ENCODE measurements around the gene CLK2.

The CLK2 gene

GRCh38 chr1:155273343-155274245, at the start of gene CLK2:
Gene CLK2 (minus strand): TSS chr1:155273504. CDS start chr1:155270977, 2,527 bp downstream.
- DNase-seq: peak; percentile 99

DNA sequence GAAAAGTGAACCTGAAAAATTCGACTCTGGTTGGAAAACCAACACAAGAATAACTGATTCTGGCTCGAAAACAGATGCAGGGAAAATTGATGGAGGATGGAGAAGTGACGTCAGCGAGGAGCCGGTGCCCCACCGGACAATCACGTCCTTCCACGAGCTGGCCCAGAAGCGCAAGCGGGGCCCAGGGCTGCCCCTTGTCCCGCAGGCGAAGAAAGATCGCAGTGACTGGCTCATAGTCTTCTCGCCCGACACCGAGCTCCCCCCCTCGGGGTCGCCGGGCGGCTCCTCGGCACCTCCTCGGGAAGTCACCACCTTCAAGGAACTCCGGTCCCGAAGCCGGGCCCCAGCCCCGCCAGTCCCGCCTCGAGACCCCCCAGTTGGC, 49.3 kb upstream of the CLK2 start:
- peak; percentile 59 for DNase-seq

DNA sequence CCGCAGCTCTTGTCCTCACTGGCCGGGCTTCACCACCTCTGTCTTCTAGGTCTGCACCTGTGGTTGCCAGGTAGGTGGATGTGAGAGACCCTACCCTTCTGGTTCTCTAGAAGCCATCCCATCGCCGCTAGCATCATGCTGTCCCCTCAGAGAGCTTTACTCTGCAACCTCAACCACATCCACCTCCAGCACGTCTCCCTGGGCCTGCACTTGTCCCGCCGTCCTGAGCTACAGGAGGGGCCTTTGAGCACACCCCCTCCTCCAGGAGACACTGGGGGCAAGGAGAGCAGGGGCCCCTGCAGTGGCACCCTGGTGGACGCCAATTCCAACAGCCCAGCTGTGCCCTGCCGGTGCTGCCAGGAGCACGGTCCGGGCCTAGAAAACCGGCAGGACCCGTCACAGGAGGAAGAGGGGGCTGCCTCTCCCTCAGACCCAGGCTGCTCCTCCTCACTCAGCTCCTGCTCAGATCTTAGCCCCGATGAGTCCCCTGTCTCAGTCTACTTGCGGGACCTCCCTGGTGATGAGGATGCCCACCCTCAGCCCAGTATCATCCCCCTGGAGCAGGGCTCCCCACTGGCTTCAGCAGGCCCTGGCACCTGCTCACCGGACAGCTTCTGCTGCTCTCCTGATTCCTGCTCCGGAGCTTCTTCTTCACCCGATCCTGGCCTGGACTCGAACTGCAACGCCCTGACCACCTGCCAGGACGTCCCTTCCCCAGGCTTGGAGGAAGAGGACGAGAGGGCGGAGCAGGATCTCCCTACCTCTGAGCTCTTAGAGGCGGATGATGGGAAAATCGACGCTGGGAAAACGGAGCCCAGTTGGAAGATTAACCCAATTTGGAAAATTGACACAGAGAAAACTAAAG, 48.6 kb upstream of the CLK2 start:
- DNase-seq: peak; percentile 67

DNA sequence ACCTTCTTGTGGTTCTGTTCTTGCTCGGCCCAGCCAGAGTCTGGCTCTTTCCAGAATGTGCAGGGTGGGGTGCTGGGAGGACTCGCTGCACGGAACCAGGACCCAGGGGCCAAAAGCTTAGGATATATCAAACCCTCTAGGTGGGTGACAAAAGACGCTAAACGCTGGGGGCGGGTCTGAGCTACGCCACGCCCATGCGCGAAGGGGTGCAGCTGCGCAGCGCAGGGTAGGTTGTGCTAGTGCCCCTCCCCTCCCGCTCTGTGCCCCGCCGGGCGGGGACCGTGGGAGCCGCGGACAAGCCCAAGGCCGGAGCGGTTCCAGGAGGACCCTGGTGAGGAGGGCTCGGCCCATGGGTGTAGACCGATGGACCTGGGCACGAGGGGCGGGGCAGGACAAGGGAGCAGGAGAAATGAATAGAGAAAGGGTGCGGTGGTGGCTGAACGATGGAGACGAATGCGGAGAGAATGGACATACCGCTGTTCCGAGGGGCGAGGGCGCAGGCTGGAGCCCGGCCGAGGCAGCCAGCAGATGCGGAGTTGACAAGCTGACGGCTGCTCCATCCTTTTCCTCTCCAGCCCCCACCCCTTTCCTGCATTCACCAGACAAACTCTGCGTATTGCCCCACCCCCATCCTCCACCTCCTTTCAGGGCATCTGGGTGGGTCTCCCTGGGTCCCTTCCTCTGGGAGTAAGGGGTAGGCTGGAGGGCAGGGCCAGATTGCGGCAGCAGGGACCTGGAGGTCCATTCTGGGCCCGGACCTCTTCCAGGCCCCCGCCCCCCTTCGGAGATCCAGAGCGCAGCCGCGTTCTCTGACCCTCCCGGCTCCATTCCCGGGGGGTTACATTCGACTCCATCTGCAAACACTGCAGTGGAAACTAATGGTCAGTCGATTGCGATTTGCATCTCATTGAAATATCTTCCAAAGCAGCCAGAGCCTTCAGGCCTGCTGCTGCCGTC, 47.6 kb upstream of the CLK2 start, which contains the start of gene RUSC1:
RUSC1 (plus strand) TSS at position 234 of the 957 bp plus-strand sequence. CDS start 880 bp downstream, outside the sequence.
- no peak for DNase-seq

GRCh38 chr1:155320252-155320651, 46.9 kb upstream of the CLK2 start:
- no peak for DNase-seq

GRCh38 chr1:155319536-155319935, 46.2 kb upstream of the CLK2 start:
- no peak for DNase-seq

GRCh38 chr1:155318082-155318481, 44.8 kb upstream of the CLK2 start:
- DNase-seq: no peak

DNA sequence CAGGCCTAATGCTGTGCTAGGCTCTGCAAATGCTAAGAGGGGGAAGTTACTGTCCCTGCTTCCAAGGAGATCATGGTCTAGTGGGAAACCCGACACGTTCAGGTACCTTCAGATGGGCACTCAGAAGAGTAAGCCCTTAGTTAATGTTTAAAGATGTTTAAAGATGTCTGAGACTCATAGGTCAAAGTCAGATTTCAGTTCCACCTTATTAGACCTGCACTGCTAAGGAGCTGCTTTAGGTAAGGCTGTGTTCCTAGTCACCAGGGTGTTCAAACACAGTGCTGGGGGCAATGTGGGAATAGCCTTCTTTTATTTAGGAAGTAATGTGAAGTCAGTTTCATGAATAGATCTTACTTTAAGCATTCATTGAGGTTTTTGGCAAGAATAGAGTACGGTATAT, 43.6 kb upstream of the CLK2 start:
- no peak for DNase-seq

DNA sequence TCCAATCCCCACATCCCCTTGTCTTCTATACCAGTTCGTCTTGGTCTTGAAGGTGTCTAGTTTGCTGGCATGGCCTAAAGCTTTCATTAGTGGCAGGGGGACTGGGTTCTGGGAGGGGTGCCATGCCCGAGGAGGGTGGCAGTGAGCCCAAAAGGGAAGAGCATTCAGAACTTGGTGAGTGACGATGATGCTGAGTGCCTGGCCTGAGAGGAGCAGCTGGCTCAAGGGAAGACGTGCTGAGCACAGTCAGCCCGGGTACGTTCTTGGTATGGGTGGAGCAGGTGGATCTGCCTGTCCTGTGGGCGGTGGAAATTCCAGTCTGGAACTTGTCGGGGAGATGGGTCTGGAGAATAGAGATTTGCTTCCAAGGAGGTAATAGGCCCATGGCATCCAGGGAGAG, 40.0 kb upstream of the CLK2 start:
- DNase-seq: no peak

GRCh38 chr1:155309423-155310021, 36.2 kb upstream of the CLK2 start:
- DNase-seq: peak; percentile 48

- peak; percentile 99 for DNase-seq
These were observed 35.5 kb upstream of the CLK2 start, which contains the start of gene FDPS for GRCh38 chr1:155308493-155309422. Gene FDPS (plus strand): TSS chr1:155308866. CDS start chr1:155309790, 924 bp downstream.

DNA sequence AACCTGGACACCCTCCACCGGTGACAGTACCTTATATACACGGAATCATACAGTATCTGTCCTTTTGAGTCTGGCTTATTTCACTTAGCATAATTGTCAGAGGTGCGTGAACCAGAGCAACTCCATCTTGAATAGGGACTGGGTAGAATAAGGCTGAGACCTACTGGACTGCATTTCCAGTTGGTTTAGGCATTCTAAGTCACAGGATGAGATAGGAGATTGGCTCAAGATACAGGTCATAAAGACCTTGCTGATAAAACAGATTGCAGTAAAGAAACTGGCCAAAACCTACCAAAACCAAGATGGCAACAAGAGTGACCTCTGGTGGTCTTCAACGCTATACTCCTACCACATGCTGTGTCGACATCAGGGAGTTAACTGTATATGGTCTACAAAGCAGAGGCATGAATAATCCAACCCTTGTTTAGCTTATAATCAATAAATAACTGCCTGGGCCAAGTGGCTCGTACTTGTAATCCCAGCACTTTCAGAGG, 34.0 kb upstream of the CLK2 start:
- DNase-seq: peak; percentile 46

DNA sequence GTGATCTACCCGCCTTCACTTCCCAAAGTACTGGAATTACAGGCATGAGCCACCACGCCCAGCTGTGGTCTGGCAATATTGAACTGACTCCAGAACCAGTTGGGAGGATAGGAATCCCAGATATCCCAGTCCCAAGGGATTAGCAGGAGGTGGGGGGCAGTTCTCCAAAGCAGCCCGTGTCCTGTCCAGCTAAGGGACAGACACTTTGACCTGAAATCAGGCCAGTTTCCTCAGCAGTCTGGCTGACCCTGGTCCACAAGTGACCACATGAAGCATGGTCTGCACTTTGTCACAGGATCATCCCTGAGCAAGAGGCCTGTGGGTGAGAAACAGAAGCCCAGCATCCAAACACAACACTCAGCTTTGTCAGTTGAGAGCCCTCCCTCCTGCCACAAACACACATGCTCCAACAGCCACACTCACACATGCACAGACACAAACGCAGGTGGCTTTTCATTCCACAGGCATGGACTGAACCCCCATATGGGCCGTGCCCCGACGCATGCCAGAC, 32.6 kb upstream of the CLK2 start:
- no peak for DNase-seq

- DNase-seq: peak; percentile 66
These were observed 31.3 kb upstream of the CLK2 start for GRCh38 chr1:155304558-155305063.

DNA sequence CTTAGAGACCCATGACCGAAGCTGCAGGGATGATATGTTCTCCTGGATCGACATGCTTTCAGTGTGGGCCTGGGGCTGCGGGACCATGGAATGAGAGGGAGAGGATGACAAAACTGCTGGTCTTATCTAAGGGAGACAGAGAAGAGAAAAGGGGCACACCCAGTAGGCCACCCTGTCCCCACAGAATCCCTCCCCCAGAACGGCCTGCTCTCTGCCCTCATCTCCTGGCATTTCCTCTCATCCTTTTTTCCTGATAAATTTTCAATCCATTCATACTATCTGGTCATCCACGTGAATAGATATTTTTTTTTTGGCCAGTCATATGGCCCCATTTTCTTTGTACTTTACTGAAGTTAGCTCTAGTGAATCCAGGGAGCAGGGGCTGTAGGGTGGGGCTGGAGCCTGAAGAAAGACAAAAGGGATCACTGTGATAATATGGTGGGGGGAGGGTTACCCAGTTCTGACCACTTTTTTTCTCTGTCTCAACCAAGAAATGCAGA, 28.1 kb upstream of the CLK2 start, which contains the start of gene PKLR:
PKLR (minus strand) TSS at position 97 of the 500 bp plus-strand sequence; CDS start at position 54, 43 bp downstream.
- no peak for DNase-seq

DNA sequence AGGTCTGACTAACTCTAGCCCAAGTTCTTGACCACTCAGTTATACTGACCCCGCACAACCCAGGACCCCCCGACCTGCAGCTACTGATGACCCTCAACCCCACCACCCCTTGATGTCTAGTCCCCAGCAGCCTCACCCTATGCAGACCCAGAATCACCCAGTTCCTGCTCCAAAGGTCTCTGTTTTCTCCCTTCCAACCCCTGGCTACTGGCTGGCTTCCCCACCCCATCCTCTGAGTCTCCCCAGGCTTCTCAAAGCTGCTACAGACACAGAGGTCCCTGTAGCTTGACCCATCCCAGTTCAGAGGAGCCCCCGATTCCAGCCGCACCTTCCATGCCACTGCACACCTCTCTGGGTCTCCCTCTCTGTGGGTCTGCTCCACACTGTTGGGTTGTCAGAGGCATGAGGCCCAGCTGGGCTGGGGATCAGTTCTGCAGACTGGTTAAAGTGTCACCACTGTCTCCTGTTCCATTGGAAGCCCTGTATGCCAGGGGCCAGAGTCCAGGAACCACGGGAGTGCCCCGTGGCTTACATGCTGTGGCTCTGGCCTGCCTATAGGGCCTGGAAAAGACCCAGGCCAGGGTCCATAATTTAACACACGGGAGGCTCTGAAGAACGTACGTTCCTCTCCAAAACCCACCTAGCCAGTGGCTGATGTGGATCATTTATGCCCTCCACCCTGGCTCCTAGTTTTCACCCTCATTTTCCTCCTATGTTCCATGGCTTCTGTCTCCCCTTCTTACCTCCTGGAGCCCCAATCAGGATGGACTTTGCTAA, 27.4 kb upstream of the CLK2 start:
- DNase-seq: no peak

DNA sequence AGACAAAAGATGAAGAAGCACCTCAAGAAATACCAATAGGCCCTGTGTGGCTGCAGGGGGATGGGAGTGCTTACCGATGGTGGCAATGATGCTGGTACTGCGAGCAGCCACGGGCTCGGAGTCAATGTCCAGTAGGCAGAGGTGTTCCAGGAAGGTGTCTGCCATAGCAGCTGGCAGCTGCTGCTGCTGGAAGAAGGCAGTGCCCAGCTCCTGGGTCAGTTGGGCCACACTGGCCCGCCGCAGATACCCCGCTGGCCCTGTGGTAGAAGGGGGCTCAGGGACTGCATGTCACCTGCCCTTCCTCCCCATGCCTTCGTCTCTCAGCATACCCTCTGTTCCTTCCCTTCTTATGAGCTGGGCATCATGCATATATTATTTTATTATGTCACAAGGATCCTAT, 26.7 kb upstream of the CLK2 start:
- DNase-seq: no peak

GRCh38 chr1:155297384-155297783, 24.1 kb upstream of the CLK2 start:
- DNase-seq: no peak

DNA sequence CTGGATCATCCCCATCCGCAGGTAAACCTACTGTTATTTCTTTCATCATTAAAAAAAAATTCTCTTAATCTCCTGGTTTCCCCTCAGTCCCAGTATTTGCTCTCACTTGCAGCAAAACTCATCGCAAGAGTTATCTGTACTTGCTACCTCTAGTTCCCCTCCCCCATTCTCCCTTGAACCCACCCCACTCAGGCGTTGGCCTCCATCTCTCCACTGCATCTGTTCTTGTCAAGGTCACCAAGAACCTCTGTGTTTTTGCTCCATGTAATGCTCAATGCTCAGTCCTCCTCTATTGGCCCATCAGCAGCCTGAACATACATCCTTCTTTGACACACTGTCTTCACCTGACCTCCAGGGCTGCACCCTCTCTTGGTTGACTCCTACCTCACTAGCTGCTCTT, 23.4 kb upstream of the CLK2 start:
- no peak for DNase-seq
